ENCODE measurements around the gene LIN7C. TPM values are rescaled to one million over a fixed set of nuclear protein-coding genes. Genes with fewer than 3 reads are reported as not detected.

Gene LIN7C
- 10 to 100 TPM; 53.7 to 64.4 (median 60.2) TPM for total RNA-seq (2021; fragmentation: NEBNext Ultra II Directional; extraction: Animal tissue kit (Norgen Biotek cat#: 25700))
- long read RNA-seq, full-length matches to known transcripts = 38 of 69 reads
- long read RNA-seq, partial matches to known transcripts = 3 of 69 reads
- long read RNA-seq, other reads (novel, unspliced or antisense) = 28 of 69 reads

GRCh38 chr11:27506200-27507182, at the start of gene LIN7C:
TSS of gene LIN7C (minus strand) at chr11:27506769. CDS start at chr11:27506752, 17 bp downstream.
- Mint-ChIP-seq H3K4me1 (ENCODE audit: low read depth) (peaks cover 47% of the 10 kb centered on the region), H3K9me3 (no peaks in the 10 kb centered on the region), H3K4me3 (peak within 1 kb of the TSS; percentile 94), H3K27ac (peak within 1 kb of the TSS; percentile 94), H3K27me3 (ENCODE audit: insufficient read depth) (peaks cover 4% of the 10 kb centered on the region; the same call in 1 of the 2 replicates), H3K36me3 (ENCODE audit: low read depth) (peaks cover 7% of the 10 kb centered on the region)
- TF ChIP-seq CTCF (IDR thresholded peaks at IDR 0.05) = peak; percentile 24; the same call in 1 of the 2 replicates
- peak; percentile 95 for DNase-seq

GRCh38 chr11:27555264-27555663, 48.7 kb upstream of the LIN7C start:
- H3K4me1 Mint-ChIP-seq (ENCODE audit: low read depth) = peaks cover 41% of the 10 kb centered on the region
- no peak for TF ChIP-seq CTCF (IDR thresholded peaks at IDR 0.05)
- H3K9me3 Mint-ChIP-seq = no peaks in the 10 kb centered on the region
- DNase-seq = no peak
- no peak overlapping the region for H3K4me3 Mint-ChIP-seq
- H3K27ac Mint-ChIP-seq = no peak overlapping the region
- H3K27me3 Mint-ChIP-seq (ENCODE audit: insufficient read depth) = peaks cover 3% of the 10 kb centered on the region; the same call in 1 of the 2 replicates
- no peaks in the 10 kb centered on the region for H3K36me3 Mint-ChIP-seq (ENCODE audit: low read depth)

GRCh38 chr11:27553186-27553585, 46.6 kb upstream of the LIN7C start:
- Mint-ChIP-seq H3K9me3 (no peaks in the 10 kb centered on the region), H3K27ac (no peak overlapping the region), H3K36me3 (ENCODE audit: low read depth) (no peaks in the 10 kb centered on the region), H3K4me1 (ENCODE audit: low read depth) (peaks cover 26% of the 10 kb centered on the region), H3K27me3 (ENCODE audit: insufficient read depth) (peaks cover 3% of the 10 kb centered on the region; the same call in 1 of the 2 replicates), H3K4me3 (no peak overlapping the region)
- TF ChIP-seq CTCF (IDR thresholded peaks at IDR 0.05) = no peak
- no peak for DNase-seq

GRCh38 chr11:27552341-27552740, 45.8 kb upstream of the LIN7C start:
- DNase-seq = no peak
- H3K27me3 Mint-ChIP-seq (ENCODE audit: insufficient read depth) = peaks cover 3% of the 10 kb centered on the region; the same call in 1 of the 2 replicates
- H3K4me1 Mint-ChIP-seq (ENCODE audit: low read depth) = peaks cover 17% of the 10 kb centered on the region
- TF ChIP-seq CTCF (IDR thresholded peaks at IDR 0.05) = no peak
- H3K9me3 Mint-ChIP-seq = no peaks in the 10 kb centered on the region
- H3K4me3 Mint-ChIP-seq = no peak overlapping the region
- H3K36me3 Mint-ChIP-seq (ENCODE audit: low read depth) = no peaks in the 10 kb centered on the region
- no peak overlapping the region for H3K27ac Mint-ChIP-seq

- H3K27ac Mint-ChIP-seq = no peak overlapping the region
- H3K4me3 Mint-ChIP-seq = no peak overlapping the region
Observed at GRCh38 chr11:27551127-27551526, 44.6 kb upstream of the LIN7C start.

More at GRCh38 chr11:27551127-27551526, 44.6 kb upstream of the LIN7C start:
- no peaks in the 10 kb centered on the region for H3K9me3 Mint-ChIP-seq
- no peak for TF ChIP-seq CTCF (IDR thresholded peaks at IDR 0.05)
- DNase-seq = no peak
- no peaks in the 10 kb centered on the region for H3K36me3 Mint-ChIP-seq (ENCODE audit: low read depth)
- peaks cover 11% of the 10 kb centered on the region for H3K4me1 Mint-ChIP-seq (ENCODE audit: low read depth)
- H3K27me3 Mint-ChIP-seq (ENCODE audit: insufficient read depth) = peaks cover 3% of the 10 kb centered on the region; the same call in 1 of the 2 replicates
